Colonic mucosa (tissue), 4 donors: ENCODE data around the gene NBAS. TPM values are rescaled to one million over a fixed set of nuclear protein-coding genes. Genes with fewer than 3 reads are reported as not detected.

ENCODE experiments used
- DNase-seq: peaks from one replicate; pipeline ENCODE4 v3.0.0-alpha.2; 2020
- H3K27ac ChIP-seq: fragments of 200-600 bp; one replicate; pipeline ENCODE4 v1.8.0; 2021
- H3K27me3 ChIP-seq: fragments of 200-600 bp; one replicate; pipeline ENCODE4 v1.8.0; 2021
- H3K36me3 ChIP-seq: fragments of 200-600 bp; one replicate; pipeline ENCODE4 v1.8.0; 2021
- H3K4me1 ChIP-seq: fragments of 200-600 bp; one replicate; pipeline ENCODE4 v1.8.0; 2021; ENCODE audit warnings: mild to moderate bottlenecking
- H3K4me3 ChIP-seq: fragments of 200-600 bp; one replicate; pipeline ENCODE4 v1.8.0; 2021
- H3K9ac ChIP-seq, 2 donors: one replicate each; pipeline ENCODE4 v1.7.0; 2013; ENCODE audit warnings: control low read depth in 2 of 2, low read depth in 2 of 2, low read length in 2 of 2
- H3K9me3 ChIP-seq: fragments of 200-600 bp; one replicate; pipeline ENCODE4 v1.8.0; 2021
- intact Hi-C: fragments of 100-400 bp; cut with DNase I; formaldehyde crosslinking; loops from one replicate; pipeline ENCODE4 v1.14.1; 2022
- total RNA-seq, 2 donors: library from RNA; stranded (reverse); fragmentation: NEBNext Ultra II Directional in 1 of 2; extraction: Animal tissue kit (Norgen Biotek cat#: 25700) in 1 of 2; gene quantifications; one replicate each; pipeline ENCODE4 v1.2.1, GENCODE V29; 2021
- TF ChIP-seq, protein P1 (sequence below): fragments of 200-600 bp; IDR thresholded peaks from one replicate; pipeline ENCODE4 v1.8.0; 2022; ENCODE audit warnings: antibody characterized with exemption, mild to moderate bottlenecking
- donor health status: healthy.
- donor health status: DM: no; HTN: no; CAD: no.
- donor health status: DM: no; HTN: no; CAD: no.

NBAS gene
- total RNA-seq, 2 donors from 2014 or later = 34.4 to 38.9 TPM

DNA sequence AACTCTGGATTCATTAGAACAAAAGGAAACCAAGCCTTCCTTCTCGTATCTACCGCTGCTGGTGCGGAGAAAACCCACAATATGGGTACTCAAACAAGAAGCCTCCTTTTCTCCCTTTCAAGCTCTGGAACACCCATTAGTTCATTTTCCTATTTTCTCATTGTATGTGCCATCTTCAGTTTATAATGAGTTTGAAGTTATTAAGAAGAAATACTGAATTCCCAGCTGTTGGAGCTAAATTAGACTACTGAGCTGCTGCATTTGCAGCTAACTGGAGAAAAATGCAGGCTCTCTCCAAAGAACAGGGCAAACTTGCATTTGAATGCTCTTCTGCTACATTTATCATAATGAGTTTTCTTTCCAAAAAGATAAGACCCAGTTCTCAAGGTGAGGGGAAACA lies 398.5 kb downstream of the NBAS start:
- DNase-seq = no peak
- Histone ChIP-seq H3K36me3 (no peaks in the 10 kb centered on the region), H3K9me3 (no peaks in the 10 kb centered on the region), H3K9ac (no peak overlapping the region), H3K4me1 (no peaks in the 10 kb centered on the region), H3K27ac (no peak overlapping the region), H3K27me3 (no peaks in the 10 kb centered on the region), H3K4me3 (no peak overlapping the region)
- TF ChIP-seq, protein P1, sequence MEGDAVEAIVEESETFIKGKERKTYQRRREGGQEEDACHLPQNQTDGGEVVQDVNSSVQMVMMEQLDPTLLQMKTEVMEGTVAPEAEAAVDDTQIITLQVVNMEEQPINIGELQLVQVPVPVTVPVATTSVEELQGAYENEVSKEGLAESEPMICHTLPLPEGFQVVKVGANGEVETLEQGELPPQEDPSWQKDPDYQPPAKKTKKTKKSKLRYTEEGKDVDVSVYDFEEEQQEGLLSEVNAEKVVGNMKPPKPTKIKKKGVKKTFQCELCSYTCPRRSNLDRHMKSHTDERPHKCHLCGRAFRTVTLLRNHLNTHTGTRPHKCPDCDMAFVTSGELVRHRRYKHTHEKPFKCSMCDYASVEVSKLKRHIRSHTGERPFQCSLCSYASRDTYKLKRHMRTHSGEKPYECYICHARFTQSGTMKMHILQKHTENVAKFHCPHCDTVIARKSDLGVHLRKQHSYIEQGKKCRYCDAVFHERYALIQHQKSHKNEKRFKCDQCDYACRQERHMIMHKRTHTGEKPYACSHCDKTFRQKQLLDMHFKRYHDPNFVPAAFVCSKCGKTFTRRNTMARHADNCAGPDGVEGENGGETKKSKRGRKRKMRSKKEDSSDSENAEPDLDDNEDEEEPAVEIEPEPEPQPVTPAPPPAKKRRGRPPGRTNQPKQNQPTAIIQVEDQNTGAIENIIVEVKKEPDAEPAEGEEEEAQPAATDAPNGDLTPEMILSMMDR = no peak
- intact Hi-C loops = no loop called here

DNA sequence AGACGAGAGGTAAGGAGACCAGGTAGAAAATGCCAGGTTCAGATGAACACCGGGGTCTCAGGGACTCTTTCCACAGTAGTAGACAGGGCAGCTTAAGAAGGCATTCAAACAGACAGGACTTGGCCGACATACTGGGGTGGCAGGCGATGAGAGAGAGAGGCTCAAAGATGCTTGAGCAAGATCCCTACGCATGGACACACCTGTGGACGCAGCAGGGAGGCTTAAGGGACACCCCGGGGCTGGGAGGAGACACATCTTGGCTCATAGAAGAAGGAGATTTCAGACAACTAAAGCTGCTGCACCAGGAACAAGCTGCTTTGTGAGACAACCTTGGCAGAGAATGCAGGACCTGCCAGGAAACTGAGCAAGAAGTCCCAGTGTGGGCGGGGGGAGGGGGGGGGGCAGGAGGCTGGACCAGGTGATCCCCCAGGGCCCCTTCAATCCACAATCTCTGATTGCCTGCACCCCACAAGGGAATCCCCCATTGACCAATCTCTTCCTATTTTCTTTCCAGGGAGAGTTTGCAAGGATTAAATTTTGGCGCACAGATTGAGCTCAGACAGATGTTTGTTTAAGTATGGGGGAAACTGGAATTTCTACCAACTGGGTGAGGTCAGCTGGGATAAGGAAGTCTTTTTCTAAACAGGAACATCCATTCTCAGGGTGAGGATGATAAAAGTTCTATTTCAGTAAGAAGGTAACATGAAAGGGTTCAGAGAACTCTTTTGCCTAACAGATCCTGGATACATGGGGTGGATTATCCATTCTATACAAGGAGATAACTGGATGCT lies 400.7 kb downstream of the NBAS start:
- TF ChIP-seq, protein P1 = no peak
- no peak overlapping the region for H3K9ac ChIP-seq
- no peak overlapping the region for H3K4me3 ChIP-seq
- intact Hi-C loops = no loop called here
- no peak overlapping the region for H3K27ac ChIP-seq
- no peak for DNase-seq
- H3K4me1 ChIP-seq = no peaks in the 10 kb centered on the region
- H3K27me3 ChIP-seq = no peaks in the 10 kb centered on the region
- H3K9me3 ChIP-seq = no peaks in the 10 kb centered on the region
- no peaks in the 10 kb centered on the region for H3K36me3 ChIP-seq

- H3K4me3 ChIP-seq = no peak overlapping the region
- H3K9me3 ChIP-seq = no peaks in the 10 kb centered on the region
- intact Hi-C loops = no loop called here
- TF ChIP-seq, protein P1 = no peak
- no peaks in the 10 kb centered on the region for H3K4me1 ChIP-seq
- H3K9ac ChIP-seq = no peak overlapping the region
- no peaks in the 10 kb centered on the region for H3K36me3 ChIP-seq
- no peaks in the 10 kb centered on the region for H3K27me3 ChIP-seq
- DNase-seq = peak; percentile 24
- no peak overlapping the region for H3K27ac ChIP-seq
Measured at GRCh38 chr2:15159751-15160177, 401.4 kb downstream of the NBAS start.

- H3K9me3 ChIP-seq = no peaks in the 10 kb centered on the region
- no peaks in the 10 kb centered on the region for H3K4me1 ChIP-seq
- no peak for DNase-seq
- H3K27me3 ChIP-seq = no peaks in the 10 kb centered on the region
- TF ChIP-seq, protein P1 = no peak
- no peaks in the 10 kb centered on the region for H3K36me3 ChIP-seq
- intact Hi-C loops = no loop called here
- H3K27ac ChIP-seq = no peak overlapping the region
- no peak overlapping the region for H3K4me3 ChIP-seq
- H3K9ac ChIP-seq = no peak overlapping the region
Measured at GRCh38 chr2:15159206-15159605, 401.9 kb downstream of the NBAS start.

GRCh38 chr2:15158532-15158931 lies 402.6 kb downstream of the NBAS start:
- Histone ChIP-seq H3K9me3 (no peaks in the 10 kb centered on the region), H3K9ac (no peak overlapping the region), H3K4me1 (no peaks in the 10 kb centered on the region), H3K4me3 (no peak overlapping the region), H3K27me3 (no peaks in the 10 kb centered on the region), H3K36me3 (no peaks in the 10 kb centered on the region), H3K27ac (no peak overlapping the region)
- DNase-seq = no peak
- TF ChIP-seq, protein P1 = no peak
- intact Hi-C loops = no loop called here
